NCI-H1105 treated with DMSO at 0.1 percent for 48 hours (cell line): ENCODE results near the gene MAP2K5.

Source experiments
- DNase-seq: peaks from one replicate; lab custom pipeline; 2025; lab: John Stamatoyannopoulos, UW

MAP2K5 gene

GRCh38 chr15:67542420-67543347 lies at the start of gene MAP2K5:
MAP2K5 (plus strand) TSS chr15:67542703; CDS start chr15:67543336, 633 bp downstream.
- peak; percentile 87 for DNase-seq

- no peak for DNase-seq
These were observed 46.9 kb upstream of the MAP2K5 start for GRCh38 chr15:67495585-67495984.

- DNase-seq: peak; percentile 59
These were observed 41.2 kb upstream of the MAP2K5 start for GRCh38 chr15:67501177-67501835.

GRCh38 chr15:67501836-67502461 lies 40.6 kb upstream of the MAP2K5 start:
- peak; percentile 85 for DNase-seq

GRCh38 chr15:67504056-67504455 lies 38.4 kb upstream of the MAP2K5 start:
- no peak for DNase-seq

GRCh38 chr15:67504796-67505195 lies 37.7 kb upstream of the MAP2K5 start:
- DNase-seq: no peak

- no peak for DNase-seq
These were observed 36.6 kb upstream of the MAP2K5 start for GRCh38 chr15:67505675-67506572.

- no peak for DNase-seq
These were observed 35.4 kb upstream of the MAP2K5 start for GRCh38 chr15:67506775-67507747.

GRCh38 chr15:67508407-67508806 lies 34.1 kb upstream of the MAP2K5 start:
- DNase-seq: no peak

GRCh38 chr15:67509918-67510317 lies 32.6 kb upstream of the MAP2K5 start:
- no peak for DNase-seq

- no peak for DNase-seq
These were observed 31.8 kb upstream of the MAP2K5 start for GRCh38 chr15:67510597-67511190.

GRCh38 chr15:67511606-67512005 lies 30.9 kb upstream of the MAP2K5 start:
- no peak for DNase-seq

GRCh38 chr15:67512140-67512539 lies 30.4 kb upstream of the MAP2K5 start:
- DNase-seq: peak; percentile 88

- DNase-seq: no peak
These were observed 29.4 kb upstream of the MAP2K5 start for GRCh38 chr15:67512933-67513714.

- no peak for DNase-seq
These were observed 27.4 kb upstream of the MAP2K5 start for GRCh38 chr15:67515090-67515489.

GRCh38 chr15:67515557-67515956 lies 26.9 kb upstream of the MAP2K5 start:
- DNase-seq: no peak

- no peak for DNase-seq
These were observed 22.0 kb upstream of the MAP2K5 start for GRCh38 chr15:67520321-67521028.

- peak; percentile 95 for DNase-seq
These were observed 21.3 kb upstream of the MAP2K5 start, which contains the start of gene C15orf61 for GRCh38 chr15:67521029-67521782. C15orf61 (plus strand) TSS chr15:67521131; CDS start chr15:67521249, 118 bp downstream.
